Measurements from ENCODE around the gene AZIN2. TPM values are rescaled to one million over a fixed set of nuclear protein-coding genes. Genes with fewer than 3 reads are reported as not detected.
A peak's percentile ranks its signal among the peaks of the same experiment; 100 is the strongest.
"Not testable (repeated sequence)": the region's sequence is repeated elsewhere in the genome, so short reads cannot be mapped to it uniquely, and the experiment has no call there.

AZIN2 gene
- total RNA-seq, 2 experiments from 2014 or later = 3.9 to 4.5 TPM

GRCh38 chr1:33046234-33046633 lies 34.7 kb upstream of the AZIN2 start:
- DNase-seq; H3K4me3 Mint-ChIP-seq; H3K36me3 Mint-ChIP-seq (ENCODE audit: low read depth); H3K9me3 Mint-ChIP-seq; H3K27me3 Mint-ChIP-seq: not testable (repeated sequence)
- peaks cover 35% of the 10 kb centered on the region for H3K4me1 Mint-ChIP-seq
- POLR2A ChIA-PET = interaction anchor here (1.2 kb wide), 1 partner anchor 54 kb away, joined by 3 read pairs; no protein-coding TSS in a partner anchor
- CTCF ChIA-PET = interaction anchor here (0.7 to 1.8 kb wide), 5 partner anchors 9 to 113 kb away, joined by 3 to 11 read pairs (median 4); no protein-coding TSS in a partner anchor
- peak overlapping the region; percentile 48 for H3K27ac Mint-ChIP-seq

GRCh38 chr1:33047290-33047689 lies 33.7 kb upstream of the AZIN2 start:
- Mint-ChIP-seq H3K4me1 (peaks cover 35% of the 10 kb centered on the region), H3K9me3 (peaks cover 2% of the 10 kb centered on the region), H3K27me3 (peaks cover 4% of the 10 kb centered on the region), H3K27ac (no peak overlapping the region), H3K36me3 (ENCODE audit: low read depth) (peaks cover 6% of the 10 kb centered on the region), H3K4me3 (no peak overlapping the region)
- ChIA-PET CTCF (interaction anchor here (1.0 kb wide), 1 partner anchor 9 kb away, joined by 4 read pairs; no protein-coding TSS in a partner anchor), POLR2A (interaction anchor here (0.7 kb wide), 1 partner anchor 55 kb away, joined by 3 read pairs; no protein-coding TSS in a partner anchor)
- no peak for DNase-seq

DNA sequence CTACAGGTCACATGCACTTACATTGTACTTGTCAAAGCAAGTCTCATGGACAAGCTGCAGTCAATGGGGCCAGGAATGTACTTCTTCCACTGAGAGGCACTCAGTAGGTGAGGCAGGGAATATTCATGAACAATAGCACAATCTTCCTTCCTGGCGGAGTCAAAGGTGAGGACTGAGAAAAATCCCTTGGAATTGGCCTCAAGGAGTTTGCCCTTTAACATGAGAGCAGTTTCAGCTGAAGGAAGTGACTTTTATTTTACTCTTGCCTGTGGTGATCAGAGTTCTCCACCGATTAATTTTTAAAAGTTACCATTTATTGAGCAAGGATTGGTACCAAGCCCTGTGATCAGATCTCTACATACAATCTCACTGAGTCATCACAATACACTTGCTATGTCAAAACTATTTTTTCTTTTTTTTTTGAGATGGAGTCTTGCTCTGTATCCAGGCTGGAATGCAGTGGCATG lies 33.1 kb upstream of the AZIN2 start:
- H3K36me3 Mint-ChIP-seq (ENCODE audit: low read depth) = peaks cover 6% of the 10 kb centered on the region
- H3K4me3 Mint-ChIP-seq = no peak overlapping the region
- ChIA-PET POLR2A (interaction anchor here (0.7 kb wide), 1 partner anchor 56 kb away, joined by 3 read pairs; no protein-coding TSS in a partner anchor), CTCF (no interaction called here)
- peaks cover 35% of the 10 kb centered on the region for H3K4me1 Mint-ChIP-seq
- DNase-seq = no peak
- H3K27me3 Mint-ChIP-seq = peaks cover 4% of the 10 kb centered on the region
- no peak overlapping the region for H3K27ac Mint-ChIP-seq
- H3K9me3 Mint-ChIP-seq = peaks cover 2% of the 10 kb centered on the region

- Mint-ChIP-seq H3K4me1 (peaks cover 35% of the 10 kb centered on the region), H3K4me3 (no peak overlapping the region), H3K27ac (no peak overlapping the region), H3K36me3 (ENCODE audit: low read depth) (peaks cover 6% of the 10 kb centered on the region), H3K9me3 (peaks cover 2% of the 10 kb centered on the region), H3K27me3 (peaks cover 4% of the 10 kb centered on the region)
- POLR2A ChIA-PET = no interaction called here
- CTCF ChIA-PET = interaction anchor here (1.8 kb wide), 1 partner anchor 116 kb away, joined by 7 read pairs; no protein-coding TSS in a partner anchor
- no peak for DNase-seq
These were observed 32.5 kb upstream of the AZIN2 start for GRCh38 chr1:33048426-33048825.

DNA sequence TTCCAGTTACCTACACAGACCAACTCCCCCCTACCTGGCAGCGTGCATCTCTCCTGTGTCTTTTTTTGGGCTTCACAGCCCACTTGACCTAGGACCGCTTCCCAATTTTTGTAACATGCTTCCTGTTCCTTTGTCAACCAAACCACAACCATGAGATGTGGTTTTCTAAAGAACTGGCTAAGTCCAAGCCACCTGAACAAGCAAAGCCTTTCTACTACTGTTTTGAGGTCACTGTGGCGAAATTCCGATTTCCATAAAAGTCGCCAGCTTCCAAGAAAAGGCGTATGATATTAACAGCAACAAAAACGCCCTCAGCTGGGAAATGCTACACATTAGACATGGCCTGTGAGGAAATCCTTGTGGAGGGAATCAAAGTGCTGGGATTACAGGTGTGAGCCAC lies 31.6 kb upstream of the AZIN2 start:
- ChIA-PET CTCF (interaction anchor here (0.9 to 1.8 kb wide), 2 partner anchors 12 to 117 kb away, joined by 3 to 7 read pairs; no protein-coding TSS in a partner anchor), POLR2A (no interaction called here)
- H3K27ac Mint-ChIP-seq = no peak overlapping the region
- H3K4me1 Mint-ChIP-seq = peaks cover 35% of the 10 kb centered on the region
- peaks cover 6% of the 10 kb centered on the region for H3K36me3 Mint-ChIP-seq (ENCODE audit: low read depth)
- H3K9me3 Mint-ChIP-seq = peaks cover 2% of the 10 kb centered on the region
- DNase-seq = no peak
- H3K4me3 Mint-ChIP-seq = no peak overlapping the region
- peaks cover 2% of the 10 kb centered on the region for H3K27me3 Mint-ChIP-seq

DNA sequence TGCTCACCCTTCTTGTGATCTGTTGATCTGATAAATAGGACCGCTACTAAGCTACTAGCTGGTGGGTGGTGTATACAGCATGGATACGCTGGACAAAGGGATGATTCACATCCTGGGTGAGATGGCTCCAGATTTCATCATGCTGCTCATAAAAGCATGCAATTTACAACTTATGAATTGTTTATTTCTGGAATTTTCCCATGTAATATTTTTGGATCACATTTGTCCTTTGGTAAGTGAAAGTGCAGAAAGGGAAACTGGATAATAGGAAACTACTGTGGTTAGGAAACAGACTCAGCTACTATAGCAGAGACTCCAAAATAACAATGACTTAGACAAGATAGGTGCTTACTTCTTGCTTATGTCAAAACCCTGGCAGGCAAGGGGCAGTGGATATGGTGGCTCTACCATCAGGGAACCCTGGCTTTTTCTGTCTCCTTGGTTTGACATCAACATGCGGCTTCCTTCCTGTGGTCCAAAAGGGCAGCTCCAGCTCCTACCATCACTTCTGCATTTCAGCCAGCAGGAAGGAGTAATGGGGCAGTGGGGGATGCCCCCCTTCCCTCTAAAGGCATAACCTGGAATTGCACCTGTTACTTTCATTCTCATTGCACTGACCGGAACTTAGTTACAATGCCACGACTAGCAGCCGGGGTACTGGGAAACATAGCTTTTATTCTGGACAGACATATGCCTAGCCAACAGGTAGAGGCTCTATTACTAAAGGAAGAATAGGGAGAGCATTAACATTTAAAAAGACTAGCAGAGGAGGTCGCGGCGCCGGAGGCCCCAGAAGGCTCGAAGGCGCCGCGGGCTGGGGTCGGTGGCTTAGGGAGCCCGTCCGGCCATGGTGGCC lies 30.5 kb upstream of the AZIN2 start:
- peaks cover 6% of the 10 kb centered on the region for H3K36me3 Mint-ChIP-seq (ENCODE audit: low read depth)
- DNase-seq = no peak
- CTCF ChIA-PET = interaction anchor here (0.9 to 1.8 kb wide), 2 partner anchors 11 to 118 kb away, joined by 3 to 7 read pairs; no protein-coding TSS in a partner anchor

DNA sequence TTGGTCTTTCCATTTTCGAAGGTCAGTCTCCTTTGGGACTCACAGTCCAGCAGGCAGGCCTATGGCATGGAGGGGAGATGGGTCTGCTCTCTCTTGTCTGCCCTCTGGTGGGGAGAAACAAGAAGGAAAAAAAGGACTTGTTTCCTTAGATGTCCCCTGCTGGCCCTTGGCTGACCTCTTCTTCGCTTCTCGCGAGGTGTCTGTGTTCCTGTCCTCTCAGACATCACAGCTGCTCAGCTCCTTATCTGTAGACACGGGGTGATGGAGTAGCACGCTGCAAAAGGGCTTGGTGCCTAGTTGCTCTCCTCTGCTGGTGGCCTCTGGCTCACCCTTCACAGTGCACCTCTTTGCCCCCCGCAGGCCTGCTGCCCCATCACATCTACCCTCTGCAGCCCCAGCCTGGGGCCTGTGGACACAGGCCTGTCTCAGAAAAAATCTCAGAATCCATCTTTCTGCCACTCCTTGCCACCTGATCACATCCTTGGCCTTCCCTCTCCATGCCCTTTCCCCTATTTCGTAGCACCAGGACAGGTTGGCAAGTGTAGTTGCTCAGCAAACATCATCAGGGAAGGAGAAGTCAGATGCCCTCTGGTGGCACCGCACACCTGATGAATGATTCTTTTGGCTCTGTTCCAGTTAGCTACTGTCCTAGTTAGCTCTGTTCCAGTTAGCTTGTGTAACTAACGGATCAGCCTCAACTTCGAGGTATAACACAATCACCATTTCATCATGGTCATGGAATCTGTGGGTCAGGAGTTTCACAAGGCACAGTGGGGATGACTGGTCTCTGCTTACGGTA lies 25.5 kb upstream of the AZIN2 start:
- ChIA-PET POLR2A (interaction anchor here (1.1 to 1.7 kb wide), 2 partner anchors 28 to 122 kb away, joined by 3 to 6 read pairs; no protein-coding TSS in a partner anchor), CTCF (interaction anchor here (0.5 to 5.4 kb wide), 21 partner anchors 9 to 180 kb away, joined by 3 to 82 read pairs (median 3); partner anchors contain the start of gene AZIN2)
- Mint-ChIP-seq H3K27ac (no peak overlapping the region), H3K36me3 (ENCODE audit: low read depth) (peaks cover 4% of the 10 kb centered on the region), H3K4me3 (no peak overlapping the region), H3K4me1 (peaks cover 8% of the 10 kb centered on the region), H3K9me3 (peaks cover 6% of the 10 kb centered on the region), H3K27me3 (peaks cover 4% of the 10 kb centered on the region)
- peak; percentile 34 for DNase-seq

More for the DNA sequence above, 30.5 kb upstream of the AZIN2 start:
- POLR2A ChIA-PET = no interaction called here
- H3K27ac Mint-ChIP-seq = no peak overlapping the region
- H3K4me3 Mint-ChIP-seq = no peak overlapping the region
- H3K4me1 Mint-ChIP-seq = peaks cover 30% of the 10 kb centered on the region
- H3K9me3 Mint-ChIP-seq = peaks cover 2% of the 10 kb centered on the region
- H3K27me3 Mint-ChIP-seq = no peaks in the 10 kb centered on the region

- Mint-ChIP-seq H3K36me3 (ENCODE audit: low read depth) (no peaks in the 10 kb centered on the region), H3K4me3 (no peak overlapping the region), H3K4me1 (peaks cover 4% of the 10 kb centered on the region), H3K9me3 (peaks cover 7% of the 10 kb centered on the region), H3K27ac (no peak overlapping the region), H3K27me3 (peaks cover 4% of the 10 kb centered on the region)
- no peak for DNase-seq
- ChIA-PET CTCF (interaction anchor here (1.1 to 5.4 kb wide), 10 partner anchors 9 to 164 kb away, joined by 3 to 82 read pairs (median 4); partner anchors contain the start of gene AZIN2), POLR2A (interaction anchor here (1.1 kb wide), 1 partner anchor 27 kb away, joined by 3 read pairs; no protein-coding TSS in a partner anchor)
These were observed 24.5 kb upstream of the AZIN2 start for GRCh38 chr1:33056426-33056825.

GRCh38 chr1:33057095-33057494 lies 23.9 kb upstream of the AZIN2 start:
- peaks cover 10% of the 10 kb centered on the region for H3K9me3 Mint-ChIP-seq
- H3K4me1 Mint-ChIP-seq = peaks cover 4% of the 10 kb centered on the region
- H3K36me3 Mint-ChIP-seq (ENCODE audit: low read depth) = no peaks in the 10 kb centered on the region
- ChIA-PET CTCF (interaction anchor here (0.8 to 5.4 kb wide), 10 partner anchors 10 to 181 kb away, joined by 3 to 82 read pairs (median 4); no protein-coding TSS in a partner anchor), POLR2A (no interaction called here)
- peaks cover 6% of the 10 kb centered on the region for H3K27me3 Mint-ChIP-seq
- H3K27ac Mint-ChIP-seq = no peak overlapping the region
- DNase-seq = no peak
- H3K4me3 Mint-ChIP-seq = no peak overlapping the region

DNA sequence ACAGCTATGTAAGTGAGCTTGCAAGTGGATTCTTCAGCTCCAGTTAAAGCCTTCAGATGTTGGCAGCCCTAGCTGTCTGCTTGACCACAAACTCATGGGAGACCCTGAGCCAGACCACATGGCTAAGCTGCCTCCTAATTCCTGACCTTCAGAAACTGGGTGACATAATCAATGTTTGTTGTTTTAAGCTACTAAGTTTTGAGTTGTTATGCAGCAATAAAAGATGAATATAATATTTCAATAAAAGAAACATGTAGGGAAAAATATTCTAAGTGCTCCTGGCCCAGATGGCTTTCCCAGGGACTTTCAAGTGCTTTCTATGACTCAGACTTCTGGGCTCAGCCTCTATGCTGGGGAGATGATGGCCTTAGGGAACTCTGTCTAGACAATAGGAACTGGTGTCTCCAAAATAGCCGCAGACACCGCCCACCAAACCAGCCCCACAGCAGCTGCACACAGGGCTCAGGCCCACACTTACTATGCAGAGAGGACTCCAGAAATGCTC lies 20.3 kb upstream of the AZIN2 start:
- POLR2A ChIA-PET = interaction anchor here (0.7 to 1.4 kb wide), 2 partner anchors 129 to 180 kb away, joined by 3 read pairs; no protein-coding TSS in a partner anchor
- H3K9me3 Mint-ChIP-seq = peaks cover 37% of the 10 kb centered on the region
- H3K27ac Mint-ChIP-seq = no peak overlapping the region
- peaks cover 11% of the 10 kb centered on the region for H3K27me3 Mint-ChIP-seq
- CTCF ChIA-PET = interaction anchor here (0.5 to 1.2 kb wide), 3 partner anchors 11 to 117 kb away, joined by 3 read pairs; no protein-coding TSS in a partner anchor
- H3K4me3 Mint-ChIP-seq = no peak overlapping the region
- peaks cover under 1% of the 10 kb centered on the region for H3K4me1 Mint-ChIP-seq
- DNase-seq = no peak
- H3K36me3 Mint-ChIP-seq (ENCODE audit: low read depth) = peaks cover 22% of the 10 kb centered on the region

- H3K4me1 Mint-ChIP-seq = no peaks in the 10 kb centered on the region
- DNase-seq = no peak
- peaks cover 41% of the 10 kb centered on the region for H3K9me3 Mint-ChIP-seq
- ChIA-PET POLR2A (interaction anchor here (0.8 kb wide), 1 partner anchor 124 kb away, joined by 3 read pairs; no protein-coding TSS in a partner anchor), CTCF (no interaction called here)
- H3K4me3 Mint-ChIP-seq = no peak overlapping the region
- no peak overlapping the region for H3K27ac Mint-ChIP-seq
- peaks cover 11% of the 10 kb centered on the region for H3K27me3 Mint-ChIP-seq
- peaks cover 26% of the 10 kb centered on the region for H3K36me3 Mint-ChIP-seq (ENCODE audit: low read depth)
These were observed 19.1 kb upstream of the AZIN2 start for GRCh38 chr1:33061834-33062233.

DNA sequence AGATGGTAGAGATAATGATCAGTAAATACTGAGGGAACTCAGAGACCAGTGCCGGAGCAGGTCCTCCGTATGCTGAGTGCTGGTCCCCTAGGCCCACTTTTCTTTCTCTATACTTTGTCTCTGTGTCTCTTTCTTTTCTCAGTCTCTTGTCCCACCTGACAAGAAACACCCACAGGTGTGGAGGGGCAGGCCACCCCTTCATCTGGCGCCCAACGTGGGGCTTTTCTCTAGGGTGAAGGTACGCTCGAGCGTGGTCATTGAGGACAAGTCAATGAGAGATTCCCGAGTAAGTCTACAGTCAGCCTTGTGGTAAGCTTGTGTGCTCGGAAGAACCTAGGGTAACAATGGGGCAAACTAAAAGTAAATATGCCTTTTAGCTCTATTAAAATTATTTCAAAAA lies 16.7 kb upstream of the AZIN2 start:
- POLR2A ChIA-PET = interaction anchor here (0.6 kb wide), 1 partner anchor 136 kb away, joined by 4 read pairs; no protein-coding TSS in a partner anchor
- Mint-ChIP-seq H3K36me3 (ENCODE audit: low read depth) (peaks cover 26% of the 10 kb centered on the region), H3K27me3 (peaks cover 18% of the 10 kb centered on the region), H3K9me3 (peaks cover 44% of the 10 kb centered on the region)
- H3K4me3 Mint-ChIP-seq, CTCF ChIA-PET, H3K27ac Mint-ChIP-seq, DNase-seq, H3K4me1 Mint-ChIP-seq: not testable (repeated sequence)
